B cell (primary cell): ENCODE measurements around the gene KRT33A. TPM values are rescaled to one million over a fixed set of nuclear protein-coding genes. Genes with fewer than 3 reads are reported as not detected.

Experiments used
- ATAC-seq: fragments of 200-7000 bp; cut with Tn5 transposase; one replicate; pipeline ENCODE4 v1.10.0; 2021; ENCODE audit warnings: low read depth, mild to moderate bottlenecking, moderate number of reproducible peaks, moderate library complexity
- CTCF ChIA-PET: fragments of 350-600 bp; sonication (Branson Sonifier 250); formaldehyde crosslinking; loops from one replicate; lab custom pipeline; 2021; ENCODE audit warnings: antibody characterized with exemption, inconsistent platforms; lab: Charles Lee
- POLR2A ChIA-PET: fragments of 350-600 bp; sonication (Branson Sonifier 250); formaldehyde crosslinking; loops from one replicate; lab custom pipeline; 2021; ENCODE audit warnings: antibody characterized with exemption; lab: Charles Lee
- DNase-seq: peaks from one replicate; pipeline ENCODE4 v3.0.0; 2013
- H2AFZ ChIP-seq: 2 replicates; pipeline ENCODE4 v1.6.1; 2012; ENCODE audit warnings: mild to moderate bottlenecking, low read depth, low read length; ENCODE audit not compliant: insufficient read depth, poor library complexity, severe bottlenecking
- H3K27ac ChIP-seq, 2 donors: 1 replicate in 1 of 2; 2 replicates in 1 of 2; pipeline ENCODE4 v1.5.1; 2012 to 2013; ENCODE audit warnings: low read length in 2 of 2, mild to moderate bottlenecking in 2 of 2, moderate library complexity in 1 of 2
- H3K27me3 ChIP-seq, 4 experiments: fragments of 200-600 bp in 1 of 4; sonication (generic) in 1 of 4; replicated peaks in 1 of 4; 1 replicate in 2 of 4; 2 replicates in 2 of 4; pipeline versions ENCODE4 v1.6.1 to v1.7.0; 2013 to 2016; ENCODE audit warnings: low read length in 3 of 4, mild to moderate bottlenecking in 2 of 4, mixed read lengths in 1 of 4, moderate library complexity in 1 of 4; ENCODE audit not compliant: insufficient read depth in 4 of 4, control insufficient read depth in 3 of 4; ENCODE audit errors: control extremely low read depth in 1 of 4
- H3K36me3 ChIP-seq, 2 experiments: replicated peaks in 1 of 2; 1 replicate in 1 of 2; 2 replicates in 1 of 2; pipeline versions ENCODE4 v1.6.1 to v1.7.1; 2013; ENCODE audit warnings: low read length in 1 of 2; ENCODE audit not compliant: insufficient read depth in 2 of 2, control insufficient read depth in 1 of 2; ENCODE audit errors: control extremely low read depth in 1 of 2, extremely low read depth in 1 of 2
- H3K4me1 ChIP-seq, 2 donors: fragments of 200-600 bp in 1 of 2; sonication (generic) in 1 of 2; 1 replicate in 1 of 2; 2 replicates in 1 of 2; pipeline versions ENCODE4 v1.5.1 to v1.6.1; 2013 to 2017; ENCODE audit warnings: low read length in 2 of 2; ENCODE audit not compliant: control insufficient read depth in 2 of 2, insufficient read depth in 2 of 2
- H3K4me2 ChIP-seq: replicated peaks from 2 replicates; pipeline ENCODE3; 2012; ENCODE audit warnings: mild to moderate bottlenecking, low read depth, low read length; ENCODE audit not compliant: poor library complexity, severe bottlenecking
- H3K4me3 ChIP-seq, 5 experiments: fragments of 200-600 bp in 1 of 5; sonication (generic) in 1 of 5; 1 replicate in 3 of 5; 2 replicates in 2 of 5; pipeline versions ENCODE4 v1.5.1 to v1.7.0; 2011 to 2016; ENCODE audit warnings: low read length in 4 of 5, mild to moderate bottlenecking in 4 of 5, low read depth in 2 of 5, control low read depth in 1 of 5, moderate library complexity in 1 of 5; ENCODE audit not compliant: insufficient read depth in 1 of 5; ENCODE audit errors: control extremely low read depth in 1 of 5, extremely low read depth in 1 of 5
- H3K79me2 ChIP-seq: fragments of 200-600 bp; sonication (generic); one replicate; pipeline ENCODE4 v1.6.0; 2016; ENCODE audit warnings: low read length; ENCODE audit not compliant: control insufficient read depth, insufficient read depth
- H3K9ac ChIP-seq: fragments of 200-600 bp; sonication (generic); 2 replicates; pipeline ENCODE4 v1.6.1; 2017; ENCODE audit warnings: mild to moderate bottlenecking, low read length, moderate library complexity
- H3K9me3 ChIP-seq, 3 donors: one replicate each; pipeline versions ENCODE4 v1.6.1 to v1.7.1; 2013; ENCODE audit warnings: low read length in 2 of 3; ENCODE audit not compliant: control insufficient read depth in 2 of 3, insufficient read depth in 1 of 3; ENCODE audit errors: control extremely low read depth in 1 of 3
- H4K20me1 ChIP-seq: 2 replicates; pipeline ENCODE4 v1.6.0; 2012; ENCODE audit warnings: mild to moderate bottlenecking, low read length; ENCODE audit not compliant: insufficient read depth, control insufficient read depth, poor library complexity, severe bottlenecking
- H3K27ac Mint-ChIP-seq: one replicate; pipeline ENCODE4 v1.8.0; 2021; ENCODE audit warnings: mixed read lengths
- H3K27me3 Mint-ChIP-seq: one replicate; pipeline ENCODE4 v1.8.0; 2021; ENCODE audit warnings: mixed read lengths
- H3K4me1 Mint-ChIP-seq: one replicate; pipeline ENCODE4 v1.8.0; 2021; ENCODE audit warnings: mixed read lengths
- H3K4me3 Mint-ChIP-seq: one replicate; pipeline ENCODE4 v1.8.0; 2021; ENCODE audit warnings: mixed read lengths
- H3K9me3 Mint-ChIP-seq: one replicate; pipeline ENCODE4 v1.8.0; 2022; ENCODE audit warnings: mixed read lengths; ENCODE audit not compliant: insufficient read depth
- EZH2 ChIP-seq: IDR thresholded peaks from 2 replicates; pipeline ENCODE4 v1.6.1; 2012; ENCODE audit warnings: borderline replicate concordance, low read depth, mild to moderate bottlenecking, moderate library complexity, low read length; ENCODE audit not compliant: insufficient read depth, poor library complexity, severe bottlenecking
- WGBS: methylation state at CpG from one replicate; pipeline ENCODE4 v1.1.5; 2013; ENCODE audit warnings: missing lambda C conversion rate; ENCODE audit not compliant: insufficient coverage; 5-methylcytosine and 5-hydroxymethylcytosine counted together
- intact Hi-C: fragments of 100-400 bp; cut with micrococcal nuclease; formaldehyde crosslinking; loops from one replicate; pipeline ENCODE4 v1.10.0; 2022
- polyA plus RNA-seq: library from polyadenylated mRNA; depleted of rRNA; stranded (reverse); fragments of >200 nt; gene quantifications from 2 replicates; pipeline ENCODE4 v1.2.3, GENCODE V29; 2012
- total RNA-seq, 2 donors: library from RNA; stranded (reverse); fragments of 120-200 nt in 1 of 2; gene quantifications; 1 replicate in 1 of 2; 2 replicates in 1 of 2; pipeline versions ENCODE4 v1.2.3 to v1.2.4, GENCODE V29; 2013 to 2022
- TF ChIP-seq, protein P1 (sequence below): fragments of 200-600 bp; IDR thresholded peaks from one replicate; pipeline ENCODE4 v1.8.0; 2022; ENCODE audit warnings: antibody characterized with exemption, mild to moderate bottlenecking

The KRT33A gene
- total and polyA plus RNA-seq, 2 donors (not counting 1 experiment from before 2014, with no cell fraction given): not detected

DNA sequence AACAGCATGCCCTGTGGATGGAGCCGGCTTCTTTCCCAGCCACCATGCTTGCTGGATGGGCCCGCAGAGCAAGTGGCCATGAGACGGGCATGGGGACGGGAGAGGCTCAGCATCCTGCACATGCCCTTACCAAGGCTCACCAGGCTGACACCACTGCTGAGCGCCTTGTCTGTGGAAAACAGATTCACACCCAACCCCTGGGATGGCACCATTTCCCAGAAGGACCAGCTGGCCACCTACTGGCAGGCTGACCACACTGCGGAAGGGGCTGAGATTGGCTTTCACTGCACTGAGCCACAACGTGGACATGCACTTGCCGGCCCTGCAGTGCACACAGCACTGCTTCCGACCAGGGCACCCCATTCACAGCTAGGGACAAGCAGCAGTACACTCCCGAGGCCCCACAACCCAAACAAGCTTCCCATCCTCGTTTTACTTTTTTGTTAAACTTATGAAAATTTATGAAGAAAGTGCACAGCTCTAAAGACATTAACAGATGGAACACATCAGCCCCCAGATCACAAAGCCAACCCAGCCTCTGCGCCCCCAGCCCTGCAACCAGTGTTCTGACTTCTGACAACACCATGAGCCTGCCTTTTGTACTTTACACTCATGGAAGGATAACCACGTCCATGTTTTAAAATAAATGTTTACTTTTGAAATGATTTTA is 21.2 kb downstream of the KRT33A start:
- 73% methylated on average over 10 of the region's 13 CpGs for WGBS
- no peak overlapping the region for H3K27ac Mint-ChIP-seq
- no peak overlapping the region for H3K4me3 Mint-ChIP-seq
- peaks cover 0 to 2% of the 10 kb centered on the region in 2 donors for H3K4me1 ChIP-seq
- no peak overlapping the region for H2AFZ ChIP-seq
- no peaks in the 10 kb centered on the region for H3K36me3 ChIP-seq
- no peak overlapping the region for H3K9ac ChIP-seq
- ChIA-PET POLR2A (no interaction called here), CTCF (interaction anchor here (0.8 to 1.8 kb wide), 5 partner anchors 9 to 710 kb away, joined by 3 to 6 read pairs (median 4); no protein-coding TSS in a partner anchor)
- TF ChIP-seq, protein P1, sequence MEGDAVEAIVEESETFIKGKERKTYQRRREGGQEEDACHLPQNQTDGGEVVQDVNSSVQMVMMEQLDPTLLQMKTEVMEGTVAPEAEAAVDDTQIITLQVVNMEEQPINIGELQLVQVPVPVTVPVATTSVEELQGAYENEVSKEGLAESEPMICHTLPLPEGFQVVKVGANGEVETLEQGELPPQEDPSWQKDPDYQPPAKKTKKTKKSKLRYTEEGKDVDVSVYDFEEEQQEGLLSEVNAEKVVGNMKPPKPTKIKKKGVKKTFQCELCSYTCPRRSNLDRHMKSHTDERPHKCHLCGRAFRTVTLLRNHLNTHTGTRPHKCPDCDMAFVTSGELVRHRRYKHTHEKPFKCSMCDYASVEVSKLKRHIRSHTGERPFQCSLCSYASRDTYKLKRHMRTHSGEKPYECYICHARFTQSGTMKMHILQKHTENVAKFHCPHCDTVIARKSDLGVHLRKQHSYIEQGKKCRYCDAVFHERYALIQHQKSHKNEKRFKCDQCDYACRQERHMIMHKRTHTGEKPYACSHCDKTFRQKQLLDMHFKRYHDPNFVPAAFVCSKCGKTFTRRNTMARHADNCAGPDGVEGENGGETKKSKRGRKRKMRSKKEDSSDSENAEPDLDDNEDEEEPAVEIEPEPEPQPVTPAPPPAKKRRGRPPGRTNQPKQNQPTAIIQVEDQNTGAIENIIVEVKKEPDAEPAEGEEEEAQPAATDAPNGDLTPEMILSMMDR: peak; percentile 34
- TF ChIP-seq EZH2: no peak
- ATAC-seq (no peak), DNase-seq (peak; percentile 36)
- H3K9me3 Mint-ChIP-seq: no peaks in the 10 kb centered on the region
- H3K27me3 Mint-ChIP-seq: peaks cover 9% of the 10 kb centered on the region
- H3K4me3 ChIP-seq: no peak overlapping the region
- H3K4me2 ChIP-seq: no peak overlapping the region
- intact Hi-C loops: loop anchor here (10.0 kb wide), 1 partner anchor 525 kb away; no protein-coding TSS in a partner anchor
- H3K9me3 ChIP-seq: no peaks in the 10 kb centered on the region
- no peaks in the 10 kb centered on the region for H3K79me2 ChIP-seq
- no peaks in the 10 kb centered on the region for H4K20me1 ChIP-seq
- H3K4me1 Mint-ChIP-seq: peaks cover 5% of the 10 kb centered on the region
- H3K27me3 ChIP-seq: peaks cover 0 to 9% (median 1%) of the 10 kb centered on the region in 4 experiments
- H3K27ac ChIP-seq: no peak overlapping the region

- Histone ChIP-seq H3K36me3 (no peaks in the 10 kb centered on the region), H3K27ac (no peak overlapping the region), H4K20me1 (no peaks in the 10 kb centered on the region), H3K9ac (no peak overlapping the region), H3K9me3 (no peaks in the 10 kb centered on the region), H3K4me3 (no peak overlapping the region), H3K4me2 (no peak overlapping the region), H2AFZ (no peak overlapping the region), H3K27me3 (peaks cover 0 to 9% (median 1%) of the 10 kb centered on the region in 4 experiments), H3K4me1 (no peaks in the 10 kb centered on the region), H3K79me2 (no peaks in the 10 kb centered on the region)
- no peak for ATAC-seq
- TF ChIP-seq EZH2: no peak
- TF ChIP-seq, protein P1: no peak
- WGBS: 82% methylated on average over 7 of the region's 7 CpGs
- Mint-ChIP-seq H3K9me3 (no peaks in the 10 kb centered on the region), H3K4me3 (no peak overlapping the region), H3K4me1 (no peaks in the 10 kb centered on the region), H3K27ac (no peak overlapping the region), H3K27me3 (peaks cover 9% of the 10 kb centered on the region)
- ChIA-PET CTCF (interaction anchor here (1.7 to 1.8 kb wide), 2 partner anchors 8 to 12 kb away, joined by 3 to 6 read pairs; no protein-coding TSS in a partner anchor), POLR2A (no interaction called here)
- intact Hi-C loops: loop anchor here (10.0 kb wide), 1 partner anchor 523 kb away; no protein-coding TSS in a partner anchor
- DNase-seq: no peak
Observed at GRCh38 chr17:41328207-41328606, 22.4 kb downstream of the KRT33A start.
